OCI-LY1 (cell line): ENCODE measurements around the gene ABCB6.

Source experiments
- EZH2 ChIP-seq: fragments of 200-600 bp; sonication (generic), shearing (Covaris generic); IDR thresholded peaks from 2 replicates; pipeline ENCODE4 v1.8.0; 2017; ENCODE audit warnings: borderline replicate concordance, mixed run types, mild to moderate bottlenecking, antibody characterized with exemption, low read length, moderate library complexity, mixed read lengths
- TF ChIP-seq, protein P1 (sequence below): fragments of 200-600 bp; sonication (generic), shearing (Covaris generic); IDR thresholded peaks from 2 replicates; pipeline ENCODE4 v1.5.1; 2017; ENCODE audit warnings: mild to moderate bottlenecking, antibody characterized with exemption, low read length, moderate library complexity, mixed read lengths

DNA sequence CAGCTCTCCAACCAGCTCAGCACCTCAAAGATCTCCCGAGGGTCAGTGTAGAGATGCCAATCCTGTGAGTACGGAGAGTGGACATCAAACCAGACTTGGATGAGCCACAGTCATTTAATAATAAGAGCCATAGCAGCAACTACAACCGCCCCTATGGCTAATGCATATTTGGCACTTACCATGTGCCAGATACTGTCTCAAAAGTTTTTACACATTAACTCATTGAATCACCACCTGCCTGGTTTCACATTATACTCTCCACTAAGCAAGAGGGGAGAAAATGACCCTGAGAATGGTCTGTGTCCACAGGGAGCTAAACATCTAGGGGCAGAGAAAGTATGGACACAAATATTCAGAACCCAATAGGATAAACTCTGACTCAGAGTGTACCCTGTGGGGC lies 44.6 kb downstream of the ABCB6 start:
- no peak for TF ChIP-seq EZH2
- TF ChIP-seq, protein P1, sequence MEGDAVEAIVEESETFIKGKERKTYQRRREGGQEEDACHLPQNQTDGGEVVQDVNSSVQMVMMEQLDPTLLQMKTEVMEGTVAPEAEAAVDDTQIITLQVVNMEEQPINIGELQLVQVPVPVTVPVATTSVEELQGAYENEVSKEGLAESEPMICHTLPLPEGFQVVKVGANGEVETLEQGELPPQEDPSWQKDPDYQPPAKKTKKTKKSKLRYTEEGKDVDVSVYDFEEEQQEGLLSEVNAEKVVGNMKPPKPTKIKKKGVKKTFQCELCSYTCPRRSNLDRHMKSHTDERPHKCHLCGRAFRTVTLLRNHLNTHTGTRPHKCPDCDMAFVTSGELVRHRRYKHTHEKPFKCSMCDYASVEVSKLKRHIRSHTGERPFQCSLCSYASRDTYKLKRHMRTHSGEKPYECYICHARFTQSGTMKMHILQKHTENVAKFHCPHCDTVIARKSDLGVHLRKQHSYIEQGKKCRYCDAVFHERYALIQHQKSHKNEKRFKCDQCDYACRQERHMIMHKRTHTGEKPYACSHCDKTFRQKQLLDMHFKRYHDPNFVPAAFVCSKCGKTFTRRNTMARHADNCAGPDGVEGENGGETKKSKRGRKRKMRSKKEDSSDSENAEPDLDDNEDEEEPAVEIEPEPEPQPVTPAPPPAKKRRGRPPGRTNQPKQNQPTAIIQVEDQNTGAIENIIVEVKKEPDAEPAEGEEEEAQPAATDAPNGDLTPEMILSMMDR: no peak
